SK-N-MC (cell line): ENCODE data around the gene ZNF512B.

Experiments
- EZH2 ChIP-seq: fragments of 200-600 bp; sonication (generic); IDR thresholded peaks from one replicate; pipeline ENCODE4 v1.6.1; 2017; ENCODE audit warnings: antibody characterized with exemption
- POLR2AphosphoS5 ChIP-seq: IDR thresholded peaks from 2 replicates; pipeline ENCODE4 v1.6.1; 2012; ENCODE audit warnings: mild to moderate bottlenecking, low read depth, low read length, borderline replicate concordance

DNA sequence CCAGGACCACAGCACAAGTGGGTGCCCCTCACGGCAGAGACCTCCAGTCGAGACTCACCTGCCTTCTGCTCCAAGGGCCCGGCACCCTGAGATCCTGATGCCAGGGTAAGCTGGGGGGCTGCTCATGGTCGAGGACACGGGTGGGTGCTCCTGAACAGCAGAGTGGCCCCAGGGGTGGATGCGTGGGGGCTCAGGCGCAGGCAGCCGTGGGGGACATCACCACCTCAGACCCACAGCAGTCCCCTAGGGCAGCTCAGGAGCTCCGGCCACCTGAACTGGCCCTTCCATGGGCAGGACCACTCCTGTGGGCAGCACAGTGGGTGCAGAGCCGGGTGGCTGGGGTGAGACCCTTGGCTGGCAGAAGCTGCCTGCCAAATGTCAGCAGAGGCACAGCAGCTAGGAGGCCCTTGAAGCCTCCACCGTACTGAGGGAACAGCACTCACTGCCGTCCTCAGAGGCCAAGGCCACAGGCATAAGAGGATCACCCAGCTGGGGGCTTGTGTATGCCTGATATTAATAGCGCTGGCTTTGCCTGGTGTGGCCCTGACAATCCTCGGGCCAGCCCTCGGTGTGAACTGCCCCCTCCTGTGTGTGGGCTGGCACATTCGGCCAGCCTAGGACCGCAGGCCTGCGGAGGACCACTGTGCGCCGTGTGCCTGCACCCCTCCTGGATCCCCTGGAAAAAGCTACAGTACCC lies 18.9 kb downstream of the ZNF512B start:
- TF ChIP-seq EZH2 (no peak), POLR2AphosphoS5 (no peak)
